ENCODE results near the gene TMEM168. TPM values are rescaled to one million over a fixed set of nuclear protein-coding genes. Genes with fewer than 3 reads are reported as not detected.

TMEM168 gene
- total and polyA plus RNA-seq, 2 of the 13 experiments (the other 11 are each of a cell fraction or from before 2014, with no cell fraction given): 8.7 to 15.7 TPM

GRCh38 chr7:112789817-112790585, at the start of gene TMEM168 (continued):
- no peak for TF ChIP-seq ZNF691 (CRISPR knock-in tag; IDR thresholded peaks at IDR 0.05; ENCODE audit: borderline replicate concordance, low read depth)
- TF ChIP-seq, protein P1, sequence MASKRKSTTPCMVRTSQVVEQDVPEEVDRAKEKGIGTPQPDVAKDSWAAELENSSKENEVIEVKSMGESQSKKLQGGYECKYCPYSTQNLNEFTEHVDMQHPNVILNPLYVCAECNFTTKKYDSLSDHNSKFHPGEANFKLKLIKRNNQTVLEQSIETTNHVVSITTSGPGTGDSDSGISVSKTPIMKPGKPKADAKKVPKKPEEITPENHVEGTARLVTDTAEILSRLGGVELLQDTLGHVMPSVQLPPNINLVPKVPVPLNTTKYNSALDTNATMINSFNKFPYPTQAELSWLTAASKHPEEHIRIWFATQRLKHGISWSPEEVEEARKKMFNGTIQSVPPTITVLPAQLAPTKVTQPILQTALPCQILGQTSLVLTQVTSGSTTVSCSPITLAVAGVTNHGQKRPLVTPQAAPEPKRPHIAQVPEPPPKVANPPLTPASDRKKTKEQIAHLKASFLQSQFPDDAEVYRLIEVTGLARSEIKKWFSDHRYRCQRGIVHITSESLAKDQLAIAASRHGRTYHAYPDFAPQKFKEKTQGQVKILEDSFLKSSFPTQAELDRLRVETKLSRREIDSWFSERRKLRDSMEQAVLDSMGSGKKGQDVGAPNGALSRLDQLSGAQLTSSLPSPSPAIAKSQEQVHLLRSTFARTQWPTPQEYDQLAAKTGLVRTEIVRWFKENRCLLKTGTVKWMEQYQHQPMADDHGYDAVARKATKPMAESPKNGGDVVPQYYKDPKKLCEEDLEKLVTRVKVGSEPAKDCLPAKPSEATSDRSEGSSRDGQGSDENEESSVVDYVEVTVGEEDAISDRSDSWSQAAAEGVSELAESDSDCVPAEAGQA (IDR thresholded peaks at IDR 0.05; ENCODE audit: low read depth): 0 out of 2 replicates have a peak, but pooled peaks have one; percentile 28
- TF ChIP-seq, protein P1 (CRISPR knock-in tag; IDR thresholded peaks at IDR 0.05; ENCODE audit: borderline replicate concordance): no peak
- no peak for TF ChIP-seq HOXA7 (CRISPR knock-in tag; IDR thresholded peaks at IDR 0.05)
- no peak for TF ChIP-seq MAFF (IDR thresholded peaks at IDR 0.05; ENCODE audit: low read depth, low read length)
- TF ChIP-seq ZSCAN25 (CRISPR knock-in tag; IDR thresholded peaks at IDR 0.05): no peak
- TF ChIP-seq HDAC2 (CRISPR knock-in tag; IDR thresholded peaks at IDR 0.05): peak; percentile 10; the same call in 1 of the 2 replicates
- TF ChIP-seq MZF1 (CRISPR knock-in tag; IDR thresholded peaks at IDR 0.05; ENCODE audit: borderline replicate concordance): no peak
- TF ChIP-seq ZNF839 (CRISPR knock-in tag; IDR thresholded peaks at IDR 0.05; ENCODE audit: borderline replicate concordance): no peak
- no peak for TF ChIP-seq ZNF83 (CRISPR knock-in tag; IDR thresholded peaks at IDR 0.05; ENCODE audit: borderline replicate concordance)
- no peak for TF ChIP-seq ZNF761 (CRISPR knock-in tag; conservative IDR thresholded peaks at IDR 0.05)
- no peak for TF ChIP-seq MAFG (CRISPR knock-in tag; IDR thresholded peaks at IDR 0.05)
- TF ChIP-seq BRF2 (CRISPR knock-in tag; IDR thresholded peaks at IDR 0.05): 0 out of 2 replicates have a peak, but pooled peaks have one; percentile 40
- no peak for TF ChIP-seq SOX6 (IDR thresholded peaks at IDR 0.05)
- no peak; the same call in 1 of the 2 replicates for TF ChIP-seq SOX6 (CRISPR knock-in tag; IDR thresholded peaks at IDR 0.05)
- TF ChIP-seq MBD4 (IDR thresholded peaks at IDR 0.05; ENCODE audit: borderline replicate concordance, low read length): no peak
- no peak for TF ChIP-seq ZNF710 (CRISPR knock-in tag; IDR thresholded peaks at IDR 0.05; ENCODE audit: borderline replicate concordance)
- no peak for TF ChIP-seq SP140L (CRISPR knock-in tag; IDR thresholded peaks at IDR 0.05; ENCODE audit: borderline replicate concordance)
